GM12874 (cell line): ENCODE results near the gene SERTAD4.

Experiments used
- CTCF ChIP-seq: IDR thresholded peaks from 2 replicates; pipeline ENCODE4 v1.5.1; 2011; ENCODE audit warnings: low read depth, mild to moderate bottlenecking, control low read depth, low read length, moderate library complexity; ENCODE audit not compliant: insufficient read depth

Gene SERTAD4

GRCh38 chr1:210207597-210208450 lies 24.8 kb upstream of the SERTAD4 start:
- no peak for TF ChIP-seq CTCF

GRCh38 chr1:210213335-210213734 lies 19.3 kb upstream of the SERTAD4 start:
- TF ChIP-seq CTCF: no peak

- no peak for TF ChIP-seq CTCF
Measured at GRCh38 chr1:210214573-210215409, 17.8 kb upstream of the SERTAD4 start.

- no peak for TF ChIP-seq CTCF
Measured at GRCh38 chr1:210217482-210217881, 15.1 kb upstream of the SERTAD4 start.

- TF ChIP-seq CTCF: no peak
Measured at GRCh38 chr1:210218047-210218446, 14.5 kb upstream of the SERTAD4 start.

- no peak for TF ChIP-seq CTCF
Measured at GRCh38 chr1:210222340-210223006, 10.1 kb upstream of the SERTAD4 start.
